ENCODE results near the gene RXRB.

Gene RXRB

GRCh38 chr6:33243476-33243875, 43.0 kb upstream of the RXRB start:
- no peaks in the 10 kb centered on the region for H3K79me2 ChIP-seq (ENCODE audit: insufficient read depth, low read length)
- TF ChIP-seq EZH2phosphoT487 (IDR thresholded peaks at IDR 0.05; ENCODE audit: borderline replicate concordance) (no peak), CTCF (conservative IDR thresholded peaks at IDR 0.05; ENCODE audit: low read length) (no peak)
- H3K9ac ChIP-seq (ENCODE audit: low read depth, low read length, poor library complexity, severe bottlenecking) = no peak overlapping the region
- H4K20me1 ChIP-seq (ENCODE audit: insufficient read depth, low read length, poor library complexity, severe bottlenecking) = no peaks in the 10 kb centered on the region
- no peak overlapping the region for H2AFZ ChIP-seq (ENCODE audit: low read length)
- H3K4me3 ChIP-seq (ENCODE audit: low read length, poor library complexity, severe bottlenecking) = no peak overlapping the region
- H3K4me1 ChIP-seq (ENCODE audit: insufficient read depth, low read length, poor library complexity, severe bottlenecking) = peaks cover 5% of the 10 kb centered on the region
- no peak overlapping the region for H3K4me2 ChIP-seq (ENCODE audit: low read depth, low read length, poor library complexity, severe bottlenecking)
- no peaks in the 10 kb centered on the region for H3K9me2 ChIP-seq (replicated peaks; ENCODE audit: low read depth, low read length)
- H3K9me3 ChIP-seq (ENCODE audit: insufficient read depth, low read depth, low read length) = no peaks in the 10 kb centered on the region
- H3F3A ChIP-seq (ENCODE audit: low read depth) = no peaks in the 10 kb centered on the region
- no peaks in the 10 kb centered on the region for H3K27me3 ChIP-seq (ENCODE audit: insufficient read depth, low read length, poor library complexity, severe bottlenecking)
- no peaks in the 10 kb centered on the region for H3K36me3 ChIP-seq (ENCODE audit: insufficient read depth, low read length)

GRCh38 chr6:33241968-33242367, 41.5 kb upstream of the RXRB start:
- TF ChIP-seq EZH2phosphoT487 (IDR thresholded peaks at IDR 0.05; ENCODE audit: borderline replicate concordance) (no peak), CTCF (conservative IDR thresholded peaks at IDR 0.05; ENCODE audit: low read length) (no peak)
- H3K27me3 ChIP-seq (ENCODE audit: insufficient read depth, low read length, poor library complexity, severe bottlenecking) = no peaks in the 10 kb centered on the region
- H2AFZ ChIP-seq (ENCODE audit: low read length) = no peak overlapping the region
- H3K4me1 ChIP-seq (ENCODE audit: insufficient read depth, low read length, poor library complexity, severe bottlenecking) = no peaks in the 10 kb centered on the region
- no peaks in the 10 kb centered on the region for H3K36me3 ChIP-seq (ENCODE audit: insufficient read depth, low read length)
- H3K79me2 ChIP-seq (ENCODE audit: insufficient read depth, low read length) = no peaks in the 10 kb centered on the region
- no peaks in the 10 kb centered on the region for H4K20me1 ChIP-seq (ENCODE audit: insufficient read depth, low read length, poor library complexity, severe bottlenecking)
- no peaks in the 10 kb centered on the region for H3F3A ChIP-seq (ENCODE audit: low read depth)
- no peaks in the 10 kb centered on the region for H3K9me2 ChIP-seq (replicated peaks; ENCODE audit: low read depth, low read length)
- H3K4me2 ChIP-seq (ENCODE audit: low read depth, low read length, poor library complexity, severe bottlenecking) = no peak overlapping the region
- no peaks in the 10 kb centered on the region for H3K9me3 ChIP-seq (ENCODE audit: insufficient read depth, low read depth, low read length)
- no peak overlapping the region for H3K9ac ChIP-seq (ENCODE audit: low read depth, low read length, poor library complexity, severe bottlenecking)
- H3K4me3 ChIP-seq (ENCODE audit: low read length, poor library complexity, severe bottlenecking) = no peak overlapping the region

GRCh38 chr6:33237741-33238140, 37.3 kb upstream of the RXRB start:
- H3K4me3 ChIP-seq (ENCODE audit: low read length, poor library complexity, severe bottlenecking) = no peak overlapping the region
- no peaks in the 10 kb centered on the region for H3K79me2 ChIP-seq (ENCODE audit: insufficient read depth, low read length)
- H3K9me3 ChIP-seq (ENCODE audit: insufficient read depth, low read depth, low read length) = no peaks in the 10 kb centered on the region
- H3K4me1 ChIP-seq (ENCODE audit: insufficient read depth, low read length, poor library complexity, severe bottlenecking) = peaks cover 4% of the 10 kb centered on the region
- H2AFZ ChIP-seq (ENCODE audit: low read length) = no peak overlapping the region
- no peaks in the 10 kb centered on the region for H3K36me3 ChIP-seq (ENCODE audit: insufficient read depth, low read length)
- no peaks in the 10 kb centered on the region for H3F3A ChIP-seq (ENCODE audit: low read depth)
- TF ChIP-seq CTCF (conservative IDR thresholded peaks at IDR 0.05; ENCODE audit: low read length) (no peak), EZH2phosphoT487 (IDR thresholded peaks at IDR 0.05; ENCODE audit: borderline replicate concordance) (no peak)
- no peaks in the 10 kb centered on the region for H3K27me3 ChIP-seq (ENCODE audit: insufficient read depth, low read length, poor library complexity, severe bottlenecking)
- no peak overlapping the region for H3K9ac ChIP-seq (ENCODE audit: low read depth, low read length, poor library complexity, severe bottlenecking)
- H4K20me1 ChIP-seq (ENCODE audit: insufficient read depth, low read length, poor library complexity, severe bottlenecking) = no peaks in the 10 kb centered on the region
- H3K9me2 ChIP-seq (replicated peaks; ENCODE audit: low read depth, low read length) = no peaks in the 10 kb centered on the region
- no peak overlapping the region for H3K4me2 ChIP-seq (ENCODE audit: low read depth, low read length, poor library complexity, severe bottlenecking)
